ENCODE measurements around the gene NAV2.

NAV2 gene

DNA sequence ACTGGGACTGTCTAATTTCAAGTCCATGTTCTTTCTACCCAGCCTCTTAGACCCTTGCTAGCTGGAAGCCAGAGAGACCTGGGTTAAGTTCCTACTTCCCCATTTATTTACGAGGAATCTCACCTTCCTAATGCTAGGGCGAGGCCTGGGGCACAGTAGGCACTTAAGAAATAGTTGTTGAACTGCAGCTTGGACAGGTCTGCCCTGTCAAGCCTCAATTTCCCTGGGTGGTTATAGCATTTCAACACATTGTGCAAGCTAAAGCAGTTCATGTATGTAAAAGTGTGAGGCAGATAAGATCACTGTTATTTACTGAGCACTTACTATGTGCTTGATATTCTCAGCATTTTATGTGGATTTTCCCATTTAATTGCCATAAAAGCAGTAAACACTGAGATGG lies 12.1 kb downstream of the NAV2 start:
- no peaks in the 10 kb centered on the region; the same call in 1 of the 2 replicates for H3K79me2 ChIP-seq (ENCODE audit: low read length)
- no peak overlapping the region for H3K4me3 ChIP-seq (ENCODE audit: low read length)
- H3K9ac ChIP-seq (ENCODE audit: low read length): no peak overlapping the region
- no peaks in the 10 kb centered on the region for H3K9me3 ChIP-seq (replicated peaks; ENCODE audit: insufficient read depth, low read length)
- no peaks in the 10 kb centered on the region for H3K36me3 ChIP-seq (replicated peaks; ENCODE audit: insufficient read depth, low read length)
- peaks cover 9% of the 10 kb centered on the region for H3K4me1 ChIP-seq (ENCODE audit: low read length)
- no peaks in the 10 kb centered on the region for H3F3A ChIP-seq (ENCODE audit: insufficient read depth, low read length)
- H3K4me2 ChIP-seq (ENCODE audit: low read depth, low read length): no peak overlapping the region
- TF ChIP-seq, protein P1, sequence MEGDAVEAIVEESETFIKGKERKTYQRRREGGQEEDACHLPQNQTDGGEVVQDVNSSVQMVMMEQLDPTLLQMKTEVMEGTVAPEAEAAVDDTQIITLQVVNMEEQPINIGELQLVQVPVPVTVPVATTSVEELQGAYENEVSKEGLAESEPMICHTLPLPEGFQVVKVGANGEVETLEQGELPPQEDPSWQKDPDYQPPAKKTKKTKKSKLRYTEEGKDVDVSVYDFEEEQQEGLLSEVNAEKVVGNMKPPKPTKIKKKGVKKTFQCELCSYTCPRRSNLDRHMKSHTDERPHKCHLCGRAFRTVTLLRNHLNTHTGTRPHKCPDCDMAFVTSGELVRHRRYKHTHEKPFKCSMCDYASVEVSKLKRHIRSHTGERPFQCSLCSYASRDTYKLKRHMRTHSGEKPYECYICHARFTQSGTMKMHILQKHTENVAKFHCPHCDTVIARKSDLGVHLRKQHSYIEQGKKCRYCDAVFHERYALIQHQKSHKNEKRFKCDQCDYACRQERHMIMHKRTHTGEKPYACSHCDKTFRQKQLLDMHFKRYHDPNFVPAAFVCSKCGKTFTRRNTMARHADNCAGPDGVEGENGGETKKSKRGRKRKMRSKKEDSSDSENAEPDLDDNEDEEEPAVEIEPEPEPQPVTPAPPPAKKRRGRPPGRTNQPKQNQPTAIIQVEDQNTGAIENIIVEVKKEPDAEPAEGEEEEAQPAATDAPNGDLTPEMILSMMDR (IDR thresholded peaks at IDR 0.05; ENCODE audit: low read length): no peak
- TF ChIP-seq EZH2phosphoT487 (IDR thresholded peaks at IDR 0.05; ENCODE audit: low read length): no peak
- no peak for TF ChIP-seq EZH2 (optimal IDR thresholded peaks at IDR 0.05; ENCODE audit: low read depth, low read length)
- no peak overlapping the region for H2AFZ ChIP-seq (ENCODE audit: low read length)
- no peaks in the 10 kb centered on the region for H3K9me2 ChIP-seq (replicated peaks; ENCODE audit: insufficient read depth, low read length)
- H4K20me1 ChIP-seq (ENCODE audit: insufficient read depth, low read length): no peaks in the 10 kb centered on the region
- DNase-seq: no peak
- no peak overlapping the region for H3K27ac ChIP-seq (ENCODE audit: low read length)
- H3K27me3 ChIP-seq (replicated peaks; ENCODE audit: insufficient read depth, low read length): no peaks in the 10 kb centered on the region

DNA sequence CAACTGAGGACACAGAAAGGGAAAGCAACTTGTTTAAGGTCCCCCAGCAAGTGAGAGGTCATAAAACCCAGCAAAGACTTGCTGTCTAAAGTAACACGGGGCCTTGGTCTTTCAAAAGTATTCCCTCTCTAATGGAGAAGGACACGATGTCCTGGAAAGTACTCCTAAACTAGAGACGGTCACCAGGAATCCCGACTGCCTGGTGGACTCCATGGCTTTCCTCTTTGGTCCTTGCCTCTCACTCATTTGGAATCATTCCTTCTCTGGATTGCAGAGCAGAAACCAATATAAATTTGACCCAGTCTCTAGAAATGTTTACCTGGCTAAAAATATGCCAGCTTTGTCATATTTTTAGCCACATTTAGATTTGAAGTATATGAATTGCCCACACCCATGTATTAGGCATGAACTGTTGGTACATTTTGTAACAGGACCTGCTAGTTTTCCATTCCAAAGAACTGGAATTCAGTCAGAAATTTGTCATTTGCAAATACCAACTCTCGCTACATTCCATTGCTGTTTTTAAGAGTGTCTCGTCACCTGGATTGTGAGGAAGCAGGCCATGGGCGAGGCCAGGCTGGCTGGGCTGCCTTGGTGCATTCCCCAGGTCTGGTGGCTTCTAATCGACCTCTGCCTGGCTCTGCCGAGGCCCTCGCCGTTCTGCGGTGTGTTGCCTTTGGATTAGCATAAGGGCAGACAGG lies 12.9 kb downstream of the NAV2 start:
- DNase-seq: no peak
- no peaks in the 10 kb centered on the region for H3K9me3 ChIP-seq (replicated peaks; ENCODE audit: insufficient read depth, low read length)
- H3K4me2 ChIP-seq (ENCODE audit: low read depth, low read length): no peak overlapping the region
- no peaks in the 10 kb centered on the region for H3K27me3 ChIP-seq (replicated peaks; ENCODE audit: insufficient read depth, low read length)
- H3K4me1 ChIP-seq (ENCODE audit: low read length): peaks cover 9% of the 10 kb centered on the region
- no peak overlapping the region for H3K4me3 ChIP-seq (ENCODE audit: low read length)
- H3K9ac ChIP-seq (ENCODE audit: low read length): no peak overlapping the region
- H2AFZ ChIP-seq (ENCODE audit: low read length): no peak overlapping the region
- TF ChIP-seq, protein P1 (IDR thresholded peaks at IDR 0.05; ENCODE audit: low read length): no peak
- TF ChIP-seq EZH2phosphoT487 (IDR thresholded peaks at IDR 0.05; ENCODE audit: low read length): no peak
- no peak for TF ChIP-seq EZH2 (optimal IDR thresholded peaks at IDR 0.05; ENCODE audit: low read depth, low read length)
- H3F3A ChIP-seq (ENCODE audit: insufficient read depth, low read length): no peaks in the 10 kb centered on the region
- no peaks in the 10 kb centered on the region for H3K9me2 ChIP-seq (replicated peaks; ENCODE audit: insufficient read depth, low read length)
- no peaks in the 10 kb centered on the region for H3K36me3 ChIP-seq (replicated peaks; ENCODE audit: insufficient read depth, low read length)
- no peaks in the 10 kb centered on the region for H4K20me1 ChIP-seq (ENCODE audit: insufficient read depth, low read length)
- no peaks in the 10 kb centered on the region for H3K79me2 ChIP-seq (ENCODE audit: low read length)
- H3K27ac ChIP-seq (ENCODE audit: low read length): no peak overlapping the region

DNA sequence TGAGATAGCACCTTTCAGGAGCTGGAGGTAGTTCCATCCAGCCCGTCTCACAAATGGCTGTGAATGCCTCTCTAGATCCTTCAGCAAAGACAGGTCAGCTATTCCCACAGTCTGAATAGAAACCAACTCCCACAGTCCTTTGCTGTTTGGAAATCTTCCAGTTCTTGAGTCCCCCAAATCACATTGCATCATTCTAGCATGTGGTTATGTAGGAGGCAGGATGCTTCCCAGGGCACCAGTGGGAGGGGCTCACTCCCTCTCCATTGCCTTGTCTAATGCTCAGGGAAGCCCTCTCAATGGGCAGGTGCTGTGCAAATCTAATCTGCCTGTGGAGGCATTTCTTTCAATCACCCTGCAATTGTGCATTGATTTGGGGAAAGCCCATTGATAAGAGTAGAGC lies 14.6 kb downstream of the NAV2 start:
- Histone ChIP-seq H3K9me3 (replicated peaks; ENCODE audit: insufficient read depth, low read length) (no peaks in the 10 kb centered on the region), H2AFZ (ENCODE audit: low read length) (no peak overlapping the region), H3K27ac (ENCODE audit: low read length) (no peak overlapping the region), H3K4me3 (ENCODE audit: low read length) (no peak overlapping the region), H3K9ac (ENCODE audit: low read length) (no peak overlapping the region), H3K27me3 (replicated peaks; ENCODE audit: insufficient read depth, low read length) (no peaks in the 10 kb centered on the region), H3K36me3 (replicated peaks; ENCODE audit: insufficient read depth, low read length) (no peaks in the 10 kb centered on the region), H3K9me2 (replicated peaks; ENCODE audit: insufficient read depth, low read length) (no peaks in the 10 kb centered on the region), H3K4me1 (ENCODE audit: low read length) (peaks cover 9% of the 10 kb centered on the region), H3K79me2 (ENCODE audit: low read length) (no peaks in the 10 kb centered on the region), H3K4me2 (ENCODE audit: low read depth, low read length) (no peak overlapping the region), H4K20me1 (ENCODE audit: insufficient read depth, low read length) (no peaks in the 10 kb centered on the region), H3F3A (ENCODE audit: insufficient read depth, low read length) (no peaks in the 10 kb centered on the region)
- TF ChIP-seq EZH2 (optimal IDR thresholded peaks at IDR 0.05; ENCODE audit: low read depth, low read length) (no peak), EZH2phosphoT487 (IDR thresholded peaks at IDR 0.05; ENCODE audit: low read length) (no peak)
- TF ChIP-seq, protein P1 (IDR thresholded peaks at IDR 0.05; ENCODE audit: low read length): no peak
- DNase-seq: no peak
